Measurements from ENCODE around the gene PODN. TPM values are rescaled to one million over a fixed set of nuclear protein-coding genes. Genes with fewer than 3 reads are reported as not detected.

PODN gene
- total and polyA plus RNA-seq, 2 of the 4 experiments (the other 2 are of a cell fraction) = 0.54 to 6.2 TPM

- in situ Hi-C loops (cut with MboI; ENCODE audit: low sequenced_read_pairs) = no loop called here
- Histone ChIP-seq H2BK5ac (ENCODE audit: low read depth, low read length, poor library complexity, severe bottlenecking) (no peak overlapping the region), H3K9me1 (ENCODE audit: insufficient read depth, low read length) (peaks cover 5% of the 10 kb centered on the region), H3K27ac (ENCODE audit: insufficient read depth, low read length) (no peak overlapping the region), H3K4me2 (ENCODE audit: low read depth, low read length) (no peak overlapping the region), H2AFZ (replicated peaks; ENCODE audit: low read length, poor library complexity) (no peak overlapping the region), H3K79me1 (ENCODE audit: low read depth in 1 of 2, low read length in 2 of 2) (peaks cover 41 to 78% of the 10 kb centered on the region in 2 experiments), H2BK15ac (ENCODE audit: low read depth, low read length) (no peak overlapping the region), H2BK120ac (ENCODE audit: low read depth, low read length) (no peak overlapping the region), H3K27me3 (ENCODE audit: control insufficient read depth, insufficient read depth, low read length) (no peaks in the 10 kb centered on the region), H3K9me3 (ENCODE audit: control insufficient read depth, insufficient read depth, low read length) (no peaks in the 10 kb centered on the region), H3K36me3 (ENCODE audit: control insufficient read depth, insufficient read depth, low read length) (peaks cover 2% of the 10 kb centered on the region; the same call in 1 of the 2 replicates), H3K18ac (ENCODE audit: low read depth, low read length) (no peak overlapping the region), H3K4me1 (ENCODE audit: control insufficient read depth, insufficient read depth, low read length) (peaks cover 8% of the 10 kb centered on the region), H3K56ac (ENCODE audit: extremely low read depth, insufficient read depth, low read length) (no peak overlapping the region), H3K4ac (ENCODE audit: low read depth, low read length) (no peak overlapping the region), H3K4me3 (ENCODE audit: insufficient read depth, low read depth, low read length) (no peak overlapping the region), H2AK5ac (ENCODE audit: low read depth, low read length) (no peak overlapping the region), H3K23ac (ENCODE audit: low read depth, low read length) (0 out of 2 replicates have a peak overlapping the region, but pooled peaks have one; percentile 25), H2AK9ac (replicated peaks; ENCODE audit: low read depth, low read length, poor library complexity) (no peak overlapping the region), H4K8ac (ENCODE audit: low read depth in 2 of 2, low read length in 2 of 2) (no peak overlapping the region), H4K91ac (ENCODE audit: insufficient read depth, low read depth, low read length) (no peak overlapping the region), H3K9ac (ENCODE audit: low read depth, low read length) (no peak overlapping the region), H2BK20ac (ENCODE audit: low read depth, low read length) (no peak overlapping the region), H4K5ac (ENCODE audit: low read depth, low read length) (no peak overlapping the region), H3K14ac (replicated peaks; ENCODE audit: low read depth, low read length) (no peak overlapping the region), H4K20me1 (ENCODE audit: insufficient read depth, low read length) (peaks cover 8% of the 10 kb centered on the region; the same call in 1 of the 2 replicates)
- ATAC-seq (ENCODE audit: low read depth) = no peak
- intact Hi-C loops (cut with micrococcal nuclease) = no loop called here
- dilution Hi-C loops (cut with HindIII; ENCODE audit: low sequenced_read_pairs, unreplicated experiment) = no loop called here
- ChIA-PET POLR2A (ENCODE audit: unreplicated experiment) (no interaction called here), CTCF (no interaction called here)
- no peak for DNase-seq
- WGBS, 2 experiments (ENCODE audit: extremely low coverage in 2 of 2, insufficient read length in 1 of 2) = no CpG with 5 or more reads among the region's 3 CpGs
- TF ChIP-seq, protein P1, sequence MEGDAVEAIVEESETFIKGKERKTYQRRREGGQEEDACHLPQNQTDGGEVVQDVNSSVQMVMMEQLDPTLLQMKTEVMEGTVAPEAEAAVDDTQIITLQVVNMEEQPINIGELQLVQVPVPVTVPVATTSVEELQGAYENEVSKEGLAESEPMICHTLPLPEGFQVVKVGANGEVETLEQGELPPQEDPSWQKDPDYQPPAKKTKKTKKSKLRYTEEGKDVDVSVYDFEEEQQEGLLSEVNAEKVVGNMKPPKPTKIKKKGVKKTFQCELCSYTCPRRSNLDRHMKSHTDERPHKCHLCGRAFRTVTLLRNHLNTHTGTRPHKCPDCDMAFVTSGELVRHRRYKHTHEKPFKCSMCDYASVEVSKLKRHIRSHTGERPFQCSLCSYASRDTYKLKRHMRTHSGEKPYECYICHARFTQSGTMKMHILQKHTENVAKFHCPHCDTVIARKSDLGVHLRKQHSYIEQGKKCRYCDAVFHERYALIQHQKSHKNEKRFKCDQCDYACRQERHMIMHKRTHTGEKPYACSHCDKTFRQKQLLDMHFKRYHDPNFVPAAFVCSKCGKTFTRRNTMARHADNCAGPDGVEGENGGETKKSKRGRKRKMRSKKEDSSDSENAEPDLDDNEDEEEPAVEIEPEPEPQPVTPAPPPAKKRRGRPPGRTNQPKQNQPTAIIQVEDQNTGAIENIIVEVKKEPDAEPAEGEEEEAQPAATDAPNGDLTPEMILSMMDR (conservative IDR thresholded peaks at IDR 0.05; ENCODE audit: low read depth, low read length) = no peak
- TF ChIP-seq MXI1 (IDR thresholded peaks at IDR 0.05; ENCODE audit: borderline replicate concordance, low read depth, low read length) (no peak), CEBPB (IDR thresholded peaks at IDR 0.05; ENCODE audit: low read depth, low read length) (no peak), BHLHE40 (IDR thresholded peaks at IDR 0.05; ENCODE audit: low read depth, low read length) (no peak), NFE2L2 (IDR thresholded peaks at IDR 0.05; ENCODE audit: low read depth, low read length) (no peak), RCOR1 (IDR thresholded peaks at IDR 0.05; ENCODE audit: insufficient replicate concordance, low read length) (no peak), RFX5 (IDR thresholded peaks at IDR 0.05; ENCODE audit: low read depth, low read length) (no peak), MAZ (IDR thresholded peaks at IDR 0.05; ENCODE audit: borderline replicate concordance, low read depth, low read length) (no peak), RAD21 (IDR thresholded peaks at IDR 0.05; ENCODE audit: low read length) (no peak), POLR2A (IDR thresholded peaks at IDR 0.05; ENCODE audit: low read depth, low read length) (no peak), MAFK (IDR thresholded peaks at IDR 0.05; ENCODE audit: low read depth, low read length) (no peak), SMC3 (IDR thresholded peaks at IDR 0.05; ENCODE audit: low read depth, low read length) (no peak), CHD1 (IDR thresholded peaks at IDR 0.05; ENCODE audit: low read depth, low read length) (no peak)
- TF ChIP-seq, protein P2, sequence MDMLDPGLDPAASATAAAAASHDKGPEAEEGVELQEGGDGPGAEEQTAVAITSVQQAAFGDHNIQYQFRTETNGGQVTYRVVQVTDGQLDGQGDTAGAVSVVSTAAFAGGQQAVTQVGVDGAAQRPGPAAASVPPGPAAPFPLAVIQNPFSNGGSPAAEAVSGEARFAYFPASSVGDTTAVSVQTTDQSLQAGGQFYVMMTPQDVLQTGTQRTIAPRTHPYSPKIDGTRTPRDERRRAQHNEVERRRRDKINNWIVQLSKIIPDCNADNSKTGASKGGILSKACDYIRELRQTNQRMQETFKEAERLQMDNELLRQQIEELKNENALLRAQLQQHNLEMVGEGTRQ (IDR thresholded peaks at IDR 0.05; ENCODE audit: low read depth, low read length) = no peak
- BruUV-seq (replicated peaks) = no TSS peak
Observed at GRCh38 chr1:53023546-53023945, 38.5 kb upstream of the PODN start.
